AG09309 (cell line): ENCODE data around the gene IL3.

Experiments used
- DNase-seq: peaks from one replicate; pipeline ENCODE4 v3.0.0-alpha.2; 2010; ENCODE audit warnings: low read depth
- H3K4me3 ChIP-seq: 2 replicates; pipeline ENCODE4 v1.5.1; 2011; ENCODE audit warnings: mild to moderate bottlenecking, low read depth, low read length, moderate library complexity; ENCODE audit not compliant: control insufficient read depth
- CTCF ChIP-seq: IDR thresholded peaks from 2 replicates; pipeline ENCODE4 v1.5.1; 2011; ENCODE audit warnings: mild to moderate bottlenecking, low read depth, low read length, inconsistent platforms; ENCODE audit not compliant: insufficient read depth, control insufficient read depth; ENCODE audit errors: missing control alignments

Gene IL3

GRCh38 chr5:132065951-132066701 lies 5.7 kb downstream of the IL3 start:
- no peak for DNase-seq
- H3K4me3 ChIP-seq, result no peak overlapping the region
- no peak for TF ChIP-seq CTCF

- no peak for DNase-seq
- TF ChIP-seq CTCF, result no peak
- H3K4me3 ChIP-seq, result no peak overlapping the region
These were observed 6.4 kb downstream of the IL3 start for GRCh38 chr5:132066871-132067270.

GRCh38 chr5:132067451-132067850 lies 7.0 kb downstream of the IL3 start:
- DNase-seq, result no peak
- no peak for TF ChIP-seq CTCF
- H3K4me3 ChIP-seq, result no peak overlapping the region

- DNase-seq, result no peak
- H3K4me3 ChIP-seq, result no peak overlapping the region
- TF ChIP-seq CTCF, result no peak
These were observed 7.7 kb downstream of the IL3 start for GRCh38 chr5:132067941-132068808.

GRCh38 chr5:132069561-132069960 lies 9.1 kb downstream of the IL3 start:
- H3K4me3 ChIP-seq, result no peak overlapping the region
- no peak for DNase-seq
- no peak for TF ChIP-seq CTCF

- H3K4me3 ChIP-seq, result no peak overlapping the region
- no peak for TF ChIP-seq CTCF
- DNase-seq, result no peak
These were observed 9.5 kb downstream of the IL3 start for GRCh38 chr5:132069994-132070393.
